HG02642 (cell line): ENCODE results near the gene TVP23A.
"Not testable (repeated sequence)": the region's sequence is repeated elsewhere in the genome, so short reads cannot be mapped to it uniquely, and the experiment has no call there.

ENCODE experiments used
- ATAC-seq: cut with Tn5 transposase; IDR thresholded peaks from one replicate; pipeline ENCODE4 v1.9.1; 2021; ENCODE audit warnings: mild to moderate bottlenecking; ENCODE audit not compliant: unreplicated experiment, poor library complexity

TVP23A gene

GRCh38 chr16:10836174-10836853 is 17.7 kb upstream of the TVP23A start:
- ATAC-seq = no peak

- peak; percentile 55 for ATAC-seq
Measured at GRCh38 chr16:10835281-10835931, 16.8 kb upstream of the TVP23A start.

GRCh38 chr16:10834766-10835165 is 16.2 kb upstream of the TVP23A start:
- ATAC-seq = no peak

- no peak for ATAC-seq
Measured at GRCh38 chr16:10834130-10834529, 15.5 kb upstream of the TVP23A start.

GRCh38 chr16:10833271-10833670 is 14.7 kb upstream of the TVP23A start:
- ATAC-seq = no peak

- ATAC-seq = no peak
Measured at GRCh38 chr16:10831894-10832886, 13.6 kb upstream of the TVP23A start.

- not testable (repeated sequence) for ATAC-seq
Measured at GRCh38 chr16:10830240-10830639, 11.6 kb upstream of the TVP23A start.

GRCh38 chr16:10829390-10830098 is 10.9 kb upstream of the TVP23A start:
- not testable (repeated sequence) for ATAC-seq

- ATAC-seq = no peak
Measured at GRCh38 chr16:10828851-10829366, 10.3 kb upstream of the TVP23A start.

GRCh38 chr16:10827691-10828341 is 9.2 kb upstream of the TVP23A start:
- ATAC-seq = no peak

GRCh38 chr16:10824111-10824893 is 5.7 kb upstream of the TVP23A start:
- ATAC-seq = no peak

- no peak for ATAC-seq
Measured at GRCh38 chr16:10822702-10823101, 4.1 kb upstream of the TVP23A start.

- no peak for ATAC-seq
Measured at GRCh38 chr16:10820546-10820945, 2.0 kb upstream of the TVP23A start.

- ATAC-seq = no peak
Measured at GRCh38 chr16:10817514-10817913, 1.1 kb downstream of the TVP23A start.

GRCh38 chr16:10813099-10813455 is 5.5 kb downstream of the TVP23A start:
- no peak for ATAC-seq

- peak; percentile 72 for ATAC-seq
Measured at GRCh38 chr16:10812312-10813098, 6.1 kb downstream of the TVP23A start.

GRCh38 chr16:10809706-10810105 is 8.9 kb downstream of the TVP23A start:
- ATAC-seq = no peak

- ATAC-seq = no peak
Measured at GRCh38 chr16:10808850-10809249, 9.7 kb downstream of the TVP23A start.
